ENCODE data around the gene SLC9C1.

SLC9C1 gene

GRCh38 chr3:112129925-112130637, 163.9 kb downstream of the SLC9C1 start:
- peak overlapping the region; percentile 90 for H3K4me2 ChIP-seq (ENCODE audit: low read length)

GRCh38 chr3:112128843-112129727, 164.9 kb downstream of the SLC9C1 start:
- Histone ChIP-seq H2AFZ (ENCODE audit: low read length) (no peak overlapping the region), H3K9ac (ENCODE audit: low read length) (peak overlapping the region; percentile 96), H3K9me2 (ENCODE audit: low read depth, low read length) (no peaks in the 10 kb centered on the region), H3K79me2 (ENCODE audit: insufficient read depth, low read length) (peaks cover 49% of the 10 kb centered on the region), H3K27ac (ENCODE audit: low read depth, low read length, poor library complexity, severe bottlenecking) (peak overlapping the region; percentile 94), H3K9me3 (ENCODE audit: low read length) (no peaks in the 10 kb centered on the region), H3K36me3 (ENCODE audit: insufficient read depth, low read length) (peaks cover 64% of the 10 kb centered on the region), H3K4me1 (ENCODE audit: insufficient read depth, low read length, severe bottlenecking) (peaks cover 76% of the 10 kb centered on the region), H4K20me1 (ENCODE audit: insufficient read depth, low read length) (no peaks in the 10 kb centered on the region), H3K27me3 (ENCODE audit: insufficient read depth, low read length) (no peaks in the 10 kb centered on the region), H3K4me2 (ENCODE audit: low read length) (peak overlapping the region; percentile 90), H3F3A (ENCODE audit: insufficient read depth, low read length) (peaks cover 14% of the 10 kb centered on the region), H3K4me3 (ENCODE audit: low read depth, low read length, poor library complexity, severe bottlenecking) (peak overlapping the region; percentile 90)
- TF ChIP-seq CTCF (IDR thresholded peaks at IDR 0.05; ENCODE audit: low read length) = no peak
- no peak for TF ChIP-seq EZH2 (IDR thresholded peaks at IDR 0.05; ENCODE audit: borderline replicate concordance, low read length)

More at GRCh38 chr3:112129925-112130637, 163.9 kb downstream of the SLC9C1 start:
- no peaks in the 10 kb centered on the region for H3K27me3 ChIP-seq (ENCODE audit: insufficient read depth, low read length)
- no peak for TF ChIP-seq EZH2 (IDR thresholded peaks at IDR 0.05; ENCODE audit: borderline replicate concordance, low read length)
- no peak for TF ChIP-seq CTCF (IDR thresholded peaks at IDR 0.05; ENCODE audit: low read length)
- H3F3A ChIP-seq (ENCODE audit: insufficient read depth, low read length) = peaks cover 14% of the 10 kb centered on the region
- peaks cover 49% of the 10 kb centered on the region for H3K79me2 ChIP-seq (ENCODE audit: insufficient read depth, low read length)
- H3K27ac ChIP-seq (ENCODE audit: low read depth, low read length, poor library complexity, severe bottlenecking) = peak overlapping the region; percentile 94
- H2AFZ ChIP-seq (ENCODE audit: low read length) = no peak overlapping the region
- no peaks in the 10 kb centered on the region for H4K20me1 ChIP-seq (ENCODE audit: insufficient read depth, low read length)
- no peaks in the 10 kb centered on the region for H3K9me3 ChIP-seq (ENCODE audit: low read length)
- peak overlapping the region; percentile 90 for H3K4me3 ChIP-seq (ENCODE audit: low read depth, low read length, poor library complexity, severe bottlenecking)
- H3K36me3 ChIP-seq (ENCODE audit: insufficient read depth, low read length) = peaks cover 56% of the 10 kb centered on the region
- H3K4me1 ChIP-seq (ENCODE audit: insufficient read depth, low read length, severe bottlenecking) = peaks cover 78% of the 10 kb centered on the region
- no peaks in the 10 kb centered on the region for H3K9me2 ChIP-seq (ENCODE audit: low read depth, low read length)
- peak overlapping the region; percentile 96 for H3K9ac ChIP-seq (ENCODE audit: low read length)

GRCh38 chr3:112127522-112128494, 166.2 kb downstream of the SLC9C1 start:
- Histone ChIP-seq H3K27ac (ENCODE audit: low read depth, low read length, poor library complexity, severe bottlenecking) (peak overlapping the region; percentile 94), H4K20me1 (ENCODE audit: insufficient read depth, low read length) (no peaks in the 10 kb centered on the region), H3K4me1 (ENCODE audit: insufficient read depth, low read length, severe bottlenecking) (peaks cover 79% of the 10 kb centered on the region), H3K4me3 (ENCODE audit: low read depth, low read length, poor library complexity, severe bottlenecking) (peak overlapping the region; percentile 42), H2AFZ (ENCODE audit: low read length) (no peak overlapping the region), H3F3A (ENCODE audit: insufficient read depth, low read length) (peaks cover 14% of the 10 kb centered on the region), H3K9me3 (ENCODE audit: low read length) (no peaks in the 10 kb centered on the region), H3K27me3 (ENCODE audit: insufficient read depth, low read length) (no peaks in the 10 kb centered on the region), H3K79me2 (ENCODE audit: insufficient read depth, low read length) (peaks cover 46% of the 10 kb centered on the region), H3K36me3 (ENCODE audit: insufficient read depth, low read length) (peaks cover 77% of the 10 kb centered on the region), H3K4me2 (ENCODE audit: low read length) (peak overlapping the region; percentile 90), H3K9me2 (ENCODE audit: low read depth, low read length) (no peaks in the 10 kb centered on the region), H3K9ac (ENCODE audit: low read length) (peak overlapping the region; percentile 46)
- TF ChIP-seq CTCF (IDR thresholded peaks at IDR 0.05; ENCODE audit: low read length) = no peak
- no peak for TF ChIP-seq EZH2 (IDR thresholded peaks at IDR 0.05; ENCODE audit: borderline replicate concordance, low read length)

All from OCI-LY1 (cell line).